IMR-90 (cell line): Measurements from ENCODE around the gene MTX2. TPM values are rescaled to one million over a fixed set of nuclear protein-coding genes. Genes with fewer than 3 reads are reported as not detected.

Source experiments
- ATAC-seq: fragments of 200-7000 bp; cut with Tn5 transposase; 2 replicates; pipeline ENCODE4 v1.9.1; 2020; ENCODE audit warnings: low read depth, mild to moderate bottlenecking, moderate library complexity
- BruUV-seq: library from RNA; stranded (reverse); fragments of 400-500 nt; replicated peaks from 2 replicates; lab custom pipeline; 2021; lab: Mats Ljungman, UMichigan
- CTCF ChIA-PET: fragments of 300-600 bp; formaldehyde crosslinking; extraction: SDS; loops from one replicate; lab custom pipeline; 2021; ENCODE audit warnings: antibody characterized with exemption; lab: Yijun Ruan, JAX
- POLR2A ChIA-PET: fragments of 300-600 bp; sonication (Branson Sonifier 250); formaldehyde crosslinking; loops from one replicate; lab custom pipeline; 2022; ENCODE audit warnings: antibody characterized with exemption; ENCODE audit not compliant: unreplicated experiment; lab: Charles Lee
- DNase-seq: peaks from one replicate; pipeline ENCODE4 v3.0.0; 2013
- H2AFZ ChIP-seq: replicated peaks from 2 replicates; pipeline ENCODE3; 2013; ENCODE audit warnings: low read length, mild to moderate bottlenecking; ENCODE audit not compliant: poor library complexity
- H2AK5ac ChIP-seq: 2 replicates; pipeline ENCODE4 v1.6.1; 2013; ENCODE audit warnings: low read depth, low read length, inconsistent platforms
- H2AK9ac ChIP-seq: replicated peaks from 2 replicates; pipeline ENCODE3; 2013; ENCODE audit warnings: mild to moderate bottlenecking, low read depth, low read length, moderate library complexity; ENCODE audit not compliant: poor library complexity
- H2BK120ac ChIP-seq: 2 replicates; pipeline ENCODE4 v1.6.1; 2013; ENCODE audit warnings: low read depth, low read length, inconsistent platforms
- H2BK15ac ChIP-seq: 3 replicates; pipeline ENCODE4 v1.6.1; 2013; ENCODE audit warnings: low read depth, low read length, inconsistent platforms
- H2BK20ac ChIP-seq: 2 replicates; pipeline ENCODE4 v1.6.1; 2013; ENCODE audit warnings: low read depth, mild to moderate bottlenecking, inconsistent platforms, low read length, moderate library complexity
- H2BK5ac ChIP-seq: 2 replicates; pipeline ENCODE4 v1.6.1; 2013; ENCODE audit warnings: mild to moderate bottlenecking, low read depth, low read length, inconsistent platforms; ENCODE audit not compliant: poor library complexity, severe bottlenecking
- H3K14ac ChIP-seq: replicated peaks from 2 replicates; pipeline ENCODE4 v1.6.1; 2013; ENCODE audit warnings: low read depth, low read length, inconsistent platforms
- H3K18ac ChIP-seq: 2 replicates; pipeline ENCODE4 v1.6.1; 2013; ENCODE audit warnings: low read depth, low read length, control low read depth
- H3K23ac ChIP-seq: 2 replicates; pipeline ENCODE4 v1.6.1; 2013; ENCODE audit warnings: low read depth, low read length, inconsistent platforms
- H3K27ac ChIP-seq: 2 replicates; pipeline ENCODE4 v1.5.1; 2013; ENCODE audit warnings: mild to moderate bottlenecking, control low read depth, low read length; ENCODE audit not compliant: insufficient read depth
- H3K27me3 ChIP-seq: 2 replicates; pipeline ENCODE4 v1.6.1; 2013; ENCODE audit warnings: low read length; ENCODE audit not compliant: control insufficient read depth, insufficient read depth
- H3K36me3 ChIP-seq: 2 replicates; pipeline ENCODE4 v1.6.1; 2013; ENCODE audit warnings: low read length, mixed read lengths; ENCODE audit not compliant: control insufficient read depth, insufficient read depth
- H3K4ac ChIP-seq: 2 replicates; pipeline ENCODE4 v1.6.1; 2013; ENCODE audit warnings: low read depth, low read length, inconsistent platforms
- H3K4me1 ChIP-seq: 2 replicates; pipeline ENCODE4 v1.6.1; 2013; ENCODE audit warnings: low read length, mixed read lengths; ENCODE audit not compliant: control insufficient read depth, insufficient read depth
- H3K4me2 ChIP-seq: 2 replicates; pipeline ENCODE4 v1.6.1; 2013; ENCODE audit warnings: low read depth, mild to moderate bottlenecking, control low read depth, low read length, moderate library complexity
- H3K4me3 ChIP-seq: 2 replicates; pipeline ENCODE4 v1.5.1; 2013; ENCODE audit warnings: low read depth, mild to moderate bottlenecking, control low read depth, low read length, moderate library complexity; ENCODE audit not compliant: insufficient read depth
- H3K56ac ChIP-seq: 2 replicates; pipeline ENCODE4 v1.6.1; 2013; ENCODE audit warnings: low read length, inconsistent platforms; ENCODE audit not compliant: insufficient read depth; ENCODE audit errors: extremely low read depth
- H3K79me1 ChIP-seq, 2 experiments: 2 replicates each; pipeline ENCODE4 v1.6.1; 2013; ENCODE audit warnings: low read length in 2 of 2, inconsistent platforms in 1 of 2, low read depth in 1 of 2
- H3K9ac ChIP-seq: 2 replicates; pipeline ENCODE4 v1.6.1; 2013; ENCODE audit warnings: low read depth, low read length, control low read depth
- H3K9me1 ChIP-seq: 2 replicates; pipeline ENCODE4 v1.6.1; 2013; ENCODE audit warnings: low read length, inconsistent platforms; ENCODE audit not compliant: insufficient read depth
- H3K9me3 ChIP-seq: 2 replicates; pipeline ENCODE4 v1.6.1; 2013; ENCODE audit warnings: low read length; ENCODE audit not compliant: control insufficient read depth, insufficient read depth
- H4K20me1 ChIP-seq: 2 replicates; pipeline ENCODE4 v1.6.1; 2013; ENCODE audit warnings: low read length, inconsistent platforms; ENCODE audit not compliant: insufficient read depth
- H4K5ac ChIP-seq: 2 replicates; pipeline ENCODE4 v1.6.1; 2013; ENCODE audit warnings: mild to moderate bottlenecking, low read depth, low read length, control low read depth
- H4K8ac ChIP-seq, 2 experiments: 2 replicates each; pipeline ENCODE4 v1.6.1; 2013; ENCODE audit warnings: low read depth in 2 of 2, low read length in 2 of 2, control low read depth in 1 of 2, inconsistent platforms in 1 of 2
- H4K91ac ChIP-seq: 2 replicates; pipeline ENCODE4 v1.6.1; 2013; ENCODE audit warnings: low read depth, low read length, inconsistent platforms; ENCODE audit not compliant: insufficient read depth
- BHLHE40 ChIP-seq: fragments of 150-350 bp; IDR thresholded peaks from 2 replicates; pipeline ENCODE4 v1.6.1; 2016; ENCODE audit warnings: mild to moderate bottlenecking, low read depth, low read length
- CEBPB ChIP-seq: IDR thresholded peaks from 2 replicates; pipeline ENCODE4 v1.6.1; 2012; ENCODE audit warnings: low read depth, low read length, improper control_type of control experiment
- MAFK ChIP-seq: IDR thresholded peaks from 2 replicates; pipeline ENCODE4 v1.6.1; 2012; ENCODE audit warnings: low read depth, low read length, improper control_type of control experiment
- MAZ ChIP-seq: IDR thresholded peaks from 2 replicates; pipeline ENCODE4 v1.6.1; 2012; ENCODE audit warnings: low read depth, mild to moderate bottlenecking, low read length, improper control_type of control experiment, moderate library complexity, borderline replicate concordance
- NFE2L2 ChIP-seq: fragments of 150-350 bp; IDR thresholded peaks from 2 replicates; pipeline ENCODE4 v1.6.1; 2016; ENCODE audit warnings: low read depth, mild to moderate bottlenecking, low read length
- POLR2A ChIP-seq: IDR thresholded peaks from 2 replicates; pipeline ENCODE4 v1.6.1; 2012; ENCODE audit warnings: mild to moderate bottlenecking, low read depth, low read length
- RAD21 ChIP-seq: IDR thresholded peaks from 2 replicates; pipeline ENCODE4 v1.6.1; 2012; ENCODE audit warnings: low read length, improper control_type of control experiment
- RCOR1 ChIP-seq: IDR thresholded peaks from 2 replicates; pipeline ENCODE4 v1.6.1; 2012; ENCODE audit warnings: mild to moderate bottlenecking, low read length, improper control_type of control experiment; ENCODE audit not compliant: insufficient replicate concordance
- RFX5 ChIP-seq: IDR thresholded peaks from 2 replicates; pipeline ENCODE4 v1.8.0; 2012; ENCODE audit warnings: low read depth, mild to moderate bottlenecking, low read length, moderate library complexity
- SMC3 ChIP-seq: fragments of 150-350 bp; IDR thresholded peaks from 2 replicates; pipeline ENCODE4 v1.6.1; 2016; ENCODE audit warnings: low read depth, mild to moderate bottlenecking, antibody characterized with exemption, low read length, moderate library complexity
- WGBS, 2 experiments: methylation state at CpG; one replicate each; pipeline versions ENCODE4 v1.1.5 to v1.1.7; 2013; ENCODE audit warnings: missing lambda C conversion rate in 2 of 2; ENCODE audit not compliant: insufficient read length in 1 of 2; ENCODE audit errors: extremely low coverage in 2 of 2; 5-methylcytosine and 5-hydroxymethylcytosine counted together
- dilution Hi-C: fragments of 300-500 bp; cut with HindIII; formaldehyde crosslinking; loops from one replicate; pipeline ENCODE4 v1.14.3; 2018; ENCODE audit warnings: low sequenced_read_pairs; ENCODE audit not compliant: unreplicated experiment
- in situ Hi-C: fragments of 300-500 bp; cut with MboI; formaldehyde crosslinking; loops from 3 replicates; pipeline ENCODE4 v1.14.3; 2019; ENCODE audit warnings: low sequenced_read_pairs, inconsistent platforms, mixed read lengths
- intact Hi-C: fragments of 100-400 bp; cut with micrococcal nuclease; formaldehyde crosslinking; loops from 2 replicates; pipeline ENCODE4 v1.10.0; 2022
- polyA plus RNA-seq, 3 experiments: library from polyadenylated mRNA; depleted of rRNA; stranded (reverse); fragments of >200 nt; gene quantifications; 2 replicates each; pipeline ENCODE4 v1.2.3, GENCODE V29; 2012; ENCODE audit warnings: low replicate concordance in 1 of 3
- total RNA-seq: library from RNA; depleted of rRNA; stranded (reverse); fragments of >200 nt; gene quantifications from 2 replicates; pipeline ENCODE4 v1.2.3, GENCODE V29; 2012
- TF ChIP-seq, protein P1 (sequence below): fragments of 150-350 bp; IDR thresholded peaks from 2 replicates; pipeline ENCODE4 v1.6.1; 2017; ENCODE audit warnings: mild to moderate bottlenecking, antibody characterized with exemption, low read length, low read depth
- TF ChIP-seq, protein P2 (sequence below): fragments of 150-350 bp; IDR thresholded peaks from 2 replicates; pipeline ENCODE4 v1.6.1; 2016; ENCODE audit warnings: low read depth, mild to moderate bottlenecking, low read length, moderate library complexity, borderline replicate concordance
- TF ChIP-seq, protein P3 (sequence below): conservative IDR thresholded peaks from 2 replicates; pipeline ENCODE4 v1.5.1; 2012; ENCODE audit warnings: mild to moderate bottlenecking, low read depth, low read length, improper control_type of control experiment

Gene MTX2
- total and polyA plus RNA-seq, 2 of the 4 experiments (the other 2 are of a cell fraction) = 24.9 to 37.8 TPM

- Histone ChIP-seq H3K4ac (no peak overlapping the region), H3K27ac (no peak overlapping the region), H2AFZ (no peak overlapping the region), H3K4me2 (no peak overlapping the region), H2BK15ac (no peak overlapping the region), H2AK5ac (no peak overlapping the region), H3K18ac (no peak overlapping the region), H3K23ac (no peak overlapping the region), H2BK120ac (no peak overlapping the region), H4K8ac (no peak overlapping the region), H3K56ac (no peak overlapping the region), H3K9me1 (no peaks in the 10 kb centered on the region), H3K4me3 (no peak overlapping the region), H4K91ac (no peak overlapping the region), H3K14ac (no peak overlapping the region), H3K4me1 (no peaks in the 10 kb centered on the region), H3K79me1 (no peaks in the 10 kb centered on the region), H3K9ac (no peak overlapping the region), H4K20me1 (no peaks in the 10 kb centered on the region), H4K5ac (no peak overlapping the region), H3K36me3 (no peaks in the 10 kb centered on the region), H3K9me3 (no peaks in the 10 kb centered on the region), H2AK9ac (no peak overlapping the region), H3K27me3 (no peaks in the 10 kb centered on the region), H2BK5ac (no peak overlapping the region), H2BK20ac (no peak overlapping the region)
- DNase-seq = no peak
- in situ Hi-C loops = no loop called here
- intact Hi-C loops = no loop called here
- ChIA-PET POLR2A (no interaction called here), CTCF (no interaction called here)
- no CpG with 5 or more reads among the region's 1 CpG for WGBS, 2 experiments
- BruUV-seq = no TSS peak
- no peak for ATAC-seq
- no peak for TF ChIP-seq BHLHE40
- TF ChIP-seq, protein P1, sequence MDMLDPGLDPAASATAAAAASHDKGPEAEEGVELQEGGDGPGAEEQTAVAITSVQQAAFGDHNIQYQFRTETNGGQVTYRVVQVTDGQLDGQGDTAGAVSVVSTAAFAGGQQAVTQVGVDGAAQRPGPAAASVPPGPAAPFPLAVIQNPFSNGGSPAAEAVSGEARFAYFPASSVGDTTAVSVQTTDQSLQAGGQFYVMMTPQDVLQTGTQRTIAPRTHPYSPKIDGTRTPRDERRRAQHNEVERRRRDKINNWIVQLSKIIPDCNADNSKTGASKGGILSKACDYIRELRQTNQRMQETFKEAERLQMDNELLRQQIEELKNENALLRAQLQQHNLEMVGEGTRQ = no peak
- TF ChIP-seq RAD21 = no peak
- no peak for TF ChIP-seq MAZ
- TF ChIP-seq, protein P2, sequence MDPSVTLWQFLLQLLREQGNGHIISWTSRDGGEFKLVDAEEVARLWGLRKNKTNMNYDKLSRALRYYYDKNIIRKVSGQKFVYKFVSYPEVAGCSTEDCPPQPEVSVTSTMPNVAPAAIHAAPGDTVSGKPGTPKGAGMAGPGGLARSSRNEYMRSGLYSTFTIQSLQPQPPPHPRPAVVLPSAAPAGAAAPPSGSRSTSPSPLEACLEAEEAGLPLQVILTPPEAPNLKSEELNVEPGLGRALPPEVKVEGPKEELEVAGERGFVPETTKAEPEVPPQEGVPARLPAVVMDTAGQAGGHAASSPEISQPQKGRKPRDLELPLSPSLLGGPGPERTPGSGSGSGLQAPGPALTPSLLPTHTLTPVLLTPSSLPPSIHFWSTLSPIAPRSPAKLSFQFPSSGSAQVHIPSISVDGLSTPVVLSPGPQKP = no peak
- no peak for TF ChIP-seq POLR2A
- no peak for TF ChIP-seq CEBPB
- TF ChIP-seq RFX5 = no peak
- no peak for TF ChIP-seq RCOR1
- TF ChIP-seq MAFK = no peak
- TF ChIP-seq NFE2L2 = no peak
- TF ChIP-seq, protein P3, sequence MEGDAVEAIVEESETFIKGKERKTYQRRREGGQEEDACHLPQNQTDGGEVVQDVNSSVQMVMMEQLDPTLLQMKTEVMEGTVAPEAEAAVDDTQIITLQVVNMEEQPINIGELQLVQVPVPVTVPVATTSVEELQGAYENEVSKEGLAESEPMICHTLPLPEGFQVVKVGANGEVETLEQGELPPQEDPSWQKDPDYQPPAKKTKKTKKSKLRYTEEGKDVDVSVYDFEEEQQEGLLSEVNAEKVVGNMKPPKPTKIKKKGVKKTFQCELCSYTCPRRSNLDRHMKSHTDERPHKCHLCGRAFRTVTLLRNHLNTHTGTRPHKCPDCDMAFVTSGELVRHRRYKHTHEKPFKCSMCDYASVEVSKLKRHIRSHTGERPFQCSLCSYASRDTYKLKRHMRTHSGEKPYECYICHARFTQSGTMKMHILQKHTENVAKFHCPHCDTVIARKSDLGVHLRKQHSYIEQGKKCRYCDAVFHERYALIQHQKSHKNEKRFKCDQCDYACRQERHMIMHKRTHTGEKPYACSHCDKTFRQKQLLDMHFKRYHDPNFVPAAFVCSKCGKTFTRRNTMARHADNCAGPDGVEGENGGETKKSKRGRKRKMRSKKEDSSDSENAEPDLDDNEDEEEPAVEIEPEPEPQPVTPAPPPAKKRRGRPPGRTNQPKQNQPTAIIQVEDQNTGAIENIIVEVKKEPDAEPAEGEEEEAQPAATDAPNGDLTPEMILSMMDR = no peak
- TF ChIP-seq SMC3 = no peak
- dilution Hi-C loops = no loop called here
These were observed 8.6 kb upstream of the MTX2 start for GRCh38 chr2:176260689-176261088.
